OCI-LY1 (cell line): ENCODE measurements around the gene VAV3.

Source experiments
- CTCF ChIP-seq: fragments of 200-600 bp; sonication (generic), shearing (Covaris generic); IDR thresholded peaks from 2 replicates; pipeline ENCODE4 v1.5.1; 2017; ENCODE audit warnings: mild to moderate bottlenecking, antibody characterized with exemption, low read length, moderate library complexity, mixed read lengths
- EZH2 ChIP-seq: fragments of 200-600 bp; sonication (generic), shearing (Covaris generic); IDR thresholded peaks from 2 replicates; pipeline ENCODE4 v1.8.0; 2017; ENCODE audit warnings: borderline replicate concordance, mixed run types, mild to moderate bottlenecking, antibody characterized with exemption, low read length, moderate library complexity, mixed read lengths

- TF ChIP-seq CTCF = no peak
- TF ChIP-seq EZH2 = no peak
Observed at GRCh38 chr1:107653005-107653404, 312.0 kb downstream of the VAV3 start.
